SK-N-SH (cell line): Measurements from ENCODE around the gene EVL. TPM values are rescaled to one million over a fixed set of nuclear protein-coding genes. Genes with fewer than 3 reads are reported as not detected.

ENCODE experiments used
- CTCF ChIA-PET: fragments of 300-600, 350-600 bp; formaldehyde crosslinking; extraction: SDS; loops from one replicate; lab custom pipeline; 2021; lab: Yijun Ruan, JAX
- POLR2A ChIA-PET: fragments of 350-600 bp; sonication (Branson Sonifier 250); formaldehyde crosslinking; extraction: SDS; loops from one replicate; lab custom pipeline; 2020; ENCODE audit warnings: antibody characterized with exemption, inconsistent platforms; lab: Yijun Ruan, JAX
- DNase-seq: peaks from one replicate; pipeline ENCODE4 v3.0.0; 2012
- H2AFZ ChIP-seq: fragments of 200-600 bp; sonication (generic); 2 replicates; pipeline ENCODE4 v1.8.1; 2016; ENCODE audit warnings: antibody characterized with exemption, mild to moderate bottlenecking, low read depth
- H3F3A ChIP-seq: fragments of 200-600 bp; sonication (generic); replicated peaks from 2 replicates; pipeline ENCODE3; 2016; ENCODE audit warnings: antibody characterized with exemption, mild to moderate bottlenecking; ENCODE audit not compliant: insufficient read depth
- H3K27ac ChIP-seq, 2 experiments: fragments of 200-500 bp in 1 of 2; fragments of 200-600 bp in 1 of 2; sonication (Bioruptor generic) in 1 of 2; sonication (generic), shearing (Covaris generic) in 1 of 2; 2 replicates each; pipeline versions ENCODE4 v1.5.1 to v1.6.1; 2014 to 2016; ENCODE audit warnings: low read depth in 2 of 2, inconsistent platforms in 1 of 2, low read length in 1 of 2, mild to moderate bottlenecking in 1 of 2, mixed read lengths in 1 of 2
- H3K27me3 ChIP-seq: fragments of 200-600 bp; sonication (generic), shearing (Covaris generic); 2 replicates; pipeline ENCODE4 v1.6.1; 2016; ENCODE audit warnings: mixed run types; ENCODE audit not compliant: insufficient read depth
- H3K36me3 ChIP-seq, 2 experiments: fragments of 200-500 bp in 1 of 2; fragments of 200-600 bp in 1 of 2; sonication (Bioruptor generic) in 1 of 2; sonication (generic) in 1 of 2; replicated peaks in 1 of 2; 2 replicates each; pipeline versions ENCODE3 to v1.5.1; 2014 to 2016; ENCODE audit warnings: low read length in 1 of 2, mild to moderate bottlenecking in 1 of 2; ENCODE audit not compliant: insufficient read depth in 2 of 2, control insufficient read depth in 1 of 2
- H3K4me1 ChIP-seq, 2 experiments: fragments of 200-500 bp in 1 of 2; fragments of 200-600 bp in 1 of 2; sonication (Bioruptor generic) in 1 of 2; sonication (generic), shearing (Covaris generic) in 1 of 2; 2 replicates each; pipeline versions ENCODE4 v1.5.1 to v1.6.1; 2014 to 2016; ENCODE audit warnings: low read depth in 1 of 2, low read length in 1 of 2, mixed run types in 1 of 2; ENCODE audit not compliant: insufficient read depth in 2 of 2, control insufficient read depth in 1 of 2
- H3K4me2 ChIP-seq: fragments of 200-600 bp; sonication (generic), shearing (Covaris generic); 2 replicates; pipeline ENCODE4 v1.6.1; 2017; ENCODE audit warnings: mixed run types
- H3K4me3 ChIP-seq, 2 experiments: fragments of 200-500 bp in 1 of 2; fragments of 200-600 bp in 1 of 2; sonication (Bioruptor generic) in 1 of 2; sonication (generic), shearing (Covaris generic) in 1 of 2; 2 replicates each; pipeline versions ENCODE4 v1.5.1 to v1.8.1; 2014 to 2016; ENCODE audit warnings: low read depth in 2 of 2, inconsistent platforms in 1 of 2, low read length in 1 of 2, mild to moderate bottlenecking in 1 of 2, mixed read lengths in 1 of 2, moderate library complexity in 1 of 2
- H3K79me2 ChIP-seq: fragments of 200-600 bp; sonication (generic); 2 replicates; pipeline ENCODE4 v1.8.1; 2017; ENCODE audit warnings: mild to moderate bottlenecking; ENCODE audit not compliant: insufficient read depth
- H3K9ac ChIP-seq: fragments of 200-600 bp; sonication (generic); 2 replicates; pipeline ENCODE4 v1.6.1; 2017; ENCODE audit warnings: mixed run types
- H3K9me2 ChIP-seq: fragments of 200-600 bp; sonication (generic); 2 replicates; pipeline ENCODE4 v1.6.1; 2017; ENCODE audit warnings: mixed run types
- H3K9me3 ChIP-seq: fragments of 200-600 bp; sonication (generic); 2 replicates; pipeline ENCODE4 v1.6.1; 2017; ENCODE audit warnings: mixed run types, mild to moderate bottlenecking, moderate library complexity
- H4K20me1 ChIP-seq: fragments of 200-600 bp; sonication (generic); 2 replicates; pipeline ENCODE4 v1.6.1; 2017; ENCODE audit warnings: mild to moderate bottlenecking, mixed run types; ENCODE audit not compliant: insufficient read depth
- CTCF ChIP-seq: fragments of 200-600 bp; sonication (generic); IDR thresholded peaks from 2 replicates; pipeline ENCODE4 v1.6.1; 2017; ENCODE audit warnings: antibody characterized with exemption, mild to moderate bottlenecking, moderate library complexity
- ELF1 ChIP-seq: IDR thresholded peaks from 2 replicates; pipeline ENCODE4 v1.4.0; 2012
- GATA2 ChIP-seq: sonication (generic); formaldehyde crosslinking; IDR thresholded peaks from 2 replicates; pipeline ENCODE4 v1.5.0; 2020; ENCODE audit warnings: mild to moderate bottlenecking, missing genetic modification reagents
- MAX ChIP-seq: IDR thresholded peaks from 2 replicates; pipeline ENCODE4 v1.4.0; 2012; ENCODE audit warnings: low read depth
- MXI1 ChIP-seq: IDR thresholded peaks from 2 replicates; pipeline ENCODE4 v1.6.1; 2012; ENCODE audit warnings: mild to moderate bottlenecking, low read depth, low read length, improper control_type of control experiment
- NRF1 ChIP-seq: IDR thresholded peaks from 2 replicates; pipeline ENCODE4 v1.6.1; 2012; ENCODE audit warnings: low read depth, mild to moderate bottlenecking, low read length
- PBX3 ChIP-seq: IDR thresholded peaks from 2 replicates; pipeline ENCODE4; 2012
- RFX5 ChIP-seq: IDR thresholded peaks from 2 replicates; pipeline ENCODE4 v1.6.1; 2012; ENCODE audit warnings: mild to moderate bottlenecking, improper control_type of control experiment, low read length
- RXRA ChIP-seq: IDR thresholded peaks from 2 replicates; pipeline ENCODE4 v1.4.0; 2012; ENCODE audit warnings: low read depth, mild to moderate bottlenecking, borderline replicate concordance
- SMC3 ChIP-seq: IDR thresholded peaks from 2 replicates; pipeline ENCODE4 v1.6.1; 2012; ENCODE audit warnings: low read depth, low read length, improper control_type of control experiment
- TAF1 ChIP-seq: IDR thresholded peaks from 2 replicates; pipeline ENCODE4 v1.6.1; 2012; ENCODE audit warnings: low read depth, mild to moderate bottlenecking, low read length, moderate library complexity, borderline replicate concordance
- TEAD4 ChIP-seq: IDR thresholded peaks from 2 replicates; pipeline ENCODE4 v1.4.0; 2012; ENCODE audit warnings: mild to moderate bottlenecking, borderline replicate concordance; ENCODE audit not compliant: insufficient read depth
- USF2 ChIP-seq: fragments of 150-350 bp; IDR thresholded peaks from 2 replicates; pipeline ENCODE4 v1.6.1; 2017; ENCODE audit warnings: antibody characterized with exemption, low read length, low read depth, borderline replicate concordance
- WGBS: methylation state at CpG from one replicate; pipeline ENCODE4 v1.1.6; 2017; ENCODE audit warnings: low lambda C conversion rate; 5-methylcytosine and 5-hydroxymethylcytosine counted together
- polyA plus RNA-seq, 3 experiments: library from polyadenylated mRNA; depleted of rRNA; stranded (reverse); fragments of >200 nt; gene quantifications; 2 replicates each; pipeline ENCODE4 v1.2.3, GENCODE V29; 2012

Gene EVL
- polyA plus RNA-seq, 1 of the 3 experiments (the other 2 are of a cell fraction): 36.5 TPM

- TF ChIP-seq GATA2 (CRISPR knock-in tag) (peak; percentile 75), TAF1 (no peak), MAX (0 out of 2 replicates have a peak, but pooled peaks have one; percentile 43)
Observed at GRCh38 chr14:100025111-100025510, 40.1 kb upstream of the EVL start (continued).

- no peak for TF ChIP-seq USF2
- TF ChIP-seq SMC3: no peak
- TF ChIP-seq MXI1: no peak
- TF ChIP-seq TEAD4: no peak
- TF ChIP-seq ELF1: no peak
- TF ChIP-seq PBX3: no peak
- no peak for TF ChIP-seq NRF1
- TF ChIP-seq, all 33 proteins: peak for 0
- DNase-seq: no peak
- H3K4me1 ChIP-seq: peaks cover 12 to 23% of the 10 kb centered on the region in 2 experiments; a peak in 3 of 4 replicates
- no peaks in the 10 kb centered on the region for H3K27me3 ChIP-seq
- H4K20me1 ChIP-seq: no peaks in the 10 kb centered on the region
- no peaks in the 10 kb centered on the region for H3K9me2 ChIP-seq
- POLR2A ChIA-PET: no interaction called here
- no peak overlapping the region for H3K9ac ChIP-seq
- no peaks in the 10 kb centered on the region for H3K36me3 ChIP-seq
- H3K9me3 ChIP-seq: no peaks in the 10 kb centered on the region
- CTCF ChIA-PET: interaction anchor here (1.2 kb wide), 1 partner anchor 81 kb away, joined by 3 read pairs; no protein-coding TSS in a partner anchor
- WGBS: 90% methylated on average over 4 of the region's 4 CpGs
- H3K4me3 ChIP-seq: no peak overlapping the region
- H3K4me2 ChIP-seq: no peak overlapping the region
- H3K79me2 ChIP-seq: peaks cover 26% of the 10 kb centered on the region
- H3F3A ChIP-seq: peaks cover 29% of the 10 kb centered on the region
- H3K27ac ChIP-seq: peak overlapping the region in 1 of 2 experiments; percentile 96; a peak in 1 of 4 replicates
- no peak overlapping the region for H2AFZ ChIP-seq
Observed at GRCh38 chr14:100027771-100028490, 37.3 kb upstream of the EVL start.

- ChIA-PET CTCF (interaction anchor here (0.6 to 1.2 kb wide), 3 partner anchors 9 to 82 kb away, joined by 3 to 4 read pairs (median 3); no protein-coding TSS in a partner anchor), POLR2A (no interaction called here)
- Histone ChIP-seq H3K9ac (no peak overlapping the region), H3K79me2 (peaks cover 35% of the 10 kb centered on the region), H2AFZ (no peak overlapping the region), H3K27ac (peak overlapping the region in 1 of 2 experiments; percentile 96; a peak in 2 of 4 replicates), H3K27me3 (no peaks in the 10 kb centered on the region), H3K9me3 (no peaks in the 10 kb centered on the region), H4K20me1 (no peaks in the 10 kb centered on the region), H3K4me2 (peak overlapping the region; percentile 1; the same call in 1 of the 2 replicates), H3F3A (peaks cover 29% of the 10 kb centered on the region), H3K9me2 (no peaks in the 10 kb centered on the region), H3K4me1 (peaks cover 11 to 25% of the 10 kb centered on the region in 2 experiments; a peak in 3 of 4 replicates), H3K4me3 (no peak overlapping the region), H3K36me3 (no peaks in the 10 kb centered on the region)
- no peak for DNase-seq
- TF ChIP-seq CTCF: peak; percentile 20; the same call in 1 of the 2 replicates
- TF ChIP-seq RXRA: no peak
- TF ChIP-seq NRF1: no peak
- no peak for TF ChIP-seq TAF1
- TF ChIP-seq RFX5: no peak
- no peak for TF ChIP-seq MXI1
- no peak for TF ChIP-seq USF2
- TF ChIP-seq PBX3: no peak
- 87% methylated on average over 3 of the region's 3 CpGs for WGBS
Observed at GRCh38 chr14:100028990-100029677, 36.1 kb upstream of the EVL start.
